Transverse colon (tissue), 4 donors: Measurements from ENCODE around the gene ANHX.

Experiments
- CTCF ChIP-seq, 5 experiments: fragments of 200-600 bp in 3 of 5; fragments of 450-650 bp in 2 of 5; sonication (generic) in 3 of 5; IDR thresholded peaks; 1 replicate in 2 of 5; 2 replicates in 3 of 5; pipeline ENCODE4 v1.5.1; 2016 to 2017; ENCODE audit warnings: antibody characterized with exemption in 5 of 5, inconsistent platforms in 3 of 5, mild to moderate bottlenecking in 2 of 5, moderate library complexity in 1 of 5
- POLR2A ChIP-seq: fragments of 450-650 bp; IDR thresholded peaks from one replicate; pipeline ENCODE4 v1.6.1; 2016; ENCODE audit warnings: antibody characterized with exemption, mild to moderate bottlenecking, moderate library complexity
- POLR2AphosphoS5 ChIP-seq, 3 donors: sonication (generic); formaldehyde crosslinking; IDR thresholded peaks; one replicate each; pipeline ENCODE4 v1.6.1; 2016; ENCODE audit warnings: antibody characterized with exemption in 3 of 3

GRCh38 chr12:133220521-133220920 is 15.2 kb downstream of the ANHX start:
- TF ChIP-seq CTCF (IDR thresholded peaks at IDR 0.05) (no peak), POLR2AphosphoS5 (IDR thresholded peaks at IDR 0.05) (no peak), POLR2A (no peak)
